ENCODE data around the gene ZIC3. TPM values are rescaled to one million over a fixed set of nuclear protein-coding genes. Genes with fewer than 3 reads are reported as not detected.

Gene ZIC3
- not detected in 2 replicates for total RNA-seq (2013; cell fraction: nucleolus; rRNA removed)
- total RNA-seq (2014; rRNA removed) = not detected in 2 replicates
- not detected in 2 replicates for total RNA-seq (2014; rRNA removed; fragmentation: Illumina TruSeq; extraction: Trizol)
- total RNA-seq (2021) = not detected in 2 replicates
- polyA plus RNA-seq (2011; ENCODE audit: low read depth) = not detected
- polyA plus RNA-seq (2011; rRNA removed) = 0.04 and 0.07 TPM in 2 replicates
- not detected in 2 replicates for polyA plus RNA-seq (2011; cell fraction: cytosol; rRNA removed)
- polyA plus RNA-seq (2011; cell fraction: nucleus; rRNA removed) = 0.09 and 0.37 TPM in 2 replicates
- not detected in 2 replicates for polyA plus RNA-seq (2012)
- not detected in 2 replicates for polyA plus RNA-seq (2014; fragmentation: Illumina TruSeq; extraction: Trizol)
- not detected for polyA plus RNA-seq (2014; fragmentation: Nextera tagmentation; extraction: Ambion mirVana)
- polyA plus RNA-seq (2014; rRNA removed) = not detected in 2 replicates
- polyA plus RNA-seq (2016; fragmentation: Nextera tagmentation; extraction: Ambion mirVana) = not detected
- 0.07 TPM in 1 of 2 replicates, not detected in the other for polyA minus RNA-seq (2011; rRNA and poly(A)+ RNA removed)
- polyA minus RNA-seq (2011; cell fraction: cytosol; rRNA and poly(A)+ RNA removed) = not detected in 2 replicates
- polyA minus RNA-seq (2011; cell fraction: nucleus; rRNA and poly(A)+ RNA removed) = 0.12 TPM in 1 of 2 replicates, not detected in the other
- not detected for Bru-seq, nascent RNA
- not detected for BruChase-seq, experiment 1, labeled RNA remaining after a 6-hour chase
- not detected for BruChase-seq, experiment 2, labeled RNA remaining after a 2-hour chase
- long read RNA-seq, experiment 1 = 0 reads
- long read RNA-seq, experiment 2 = 0 reads

DNA sequence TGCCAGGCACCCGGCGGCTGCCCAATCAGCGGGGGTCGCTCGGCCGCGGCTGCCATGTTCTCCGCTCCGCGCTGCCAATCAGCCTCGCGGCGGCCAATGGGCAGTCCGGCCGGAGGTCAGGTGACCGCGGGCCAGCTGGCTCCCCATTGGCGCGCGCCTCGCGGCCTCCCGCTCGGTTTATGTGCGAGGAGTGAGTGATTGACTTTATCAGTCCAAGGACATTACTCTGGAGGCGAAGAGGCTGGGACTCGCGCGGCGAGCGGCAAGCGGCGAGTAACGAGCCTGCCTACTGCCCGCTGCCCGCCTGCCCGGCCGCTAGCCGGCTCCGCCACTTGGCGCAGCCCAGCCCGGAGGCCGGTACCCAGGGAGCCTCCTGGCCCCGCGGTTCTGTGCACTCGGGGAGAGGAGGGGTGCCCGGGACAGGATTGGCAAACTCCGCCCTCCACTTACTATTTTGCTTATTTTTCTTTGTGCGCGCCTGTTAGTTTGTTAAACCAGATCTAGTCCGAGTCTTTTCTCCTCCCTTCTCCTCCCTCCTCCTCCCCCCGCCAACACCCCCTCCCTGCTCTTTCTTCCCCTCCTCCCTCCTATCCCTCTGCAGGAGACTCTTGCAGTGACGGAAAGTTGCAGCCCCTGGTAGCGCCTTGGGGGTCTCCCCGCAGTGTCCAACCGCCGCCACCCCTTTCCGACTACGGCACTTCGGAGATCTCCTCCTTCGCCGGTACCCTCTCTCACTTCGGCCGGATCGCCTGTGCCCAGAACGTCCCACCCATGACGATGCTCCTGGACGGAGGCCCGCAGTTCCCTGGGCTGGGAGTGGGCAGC is at the start of gene ZIC3:
ZIC3 (plus strand) TSS at position 207 of the 825 bp plus-strand sequence; CDS start at position 772, 565 bp downstream.
- ATAC-seq = no peak
- CTCF ChIA-PET = no interaction called here

More for the DNA sequence above, at the start of gene ZIC3:
- FAIRE-seq (no peak), DNase-seq (ENCODE audit: low read depth, low spot score) (no peak)
- WGBS (ENCODE audit: insufficient coverage, insufficient replicate concordance, low lambda C conversion rate, missing lambda C conversion rate) = 69% methylated on average over 58 of the region's 69 CpGs
- Histone ChIP-seq H3K36me3 (ENCODE audit: control insufficient read depth in 2 of 2, insufficient read depth in 2 of 2, low read length in 1 of 2) (no peaks in the 10 kb centered on the region), H3K27ac (ENCODE audit: control insufficient read depth, insufficient read depth) (no peak within 1 kb of the TSS), H3K79me2 (ENCODE audit: control insufficient read depth, insufficient read depth, low read length) (no peaks in the 10 kb centered on the region), H3K9ac (ENCODE audit: control insufficient read depth, insufficient read depth, low read length) (no peak within 1 kb of the TSS), H3K9me3 (replicated peaks; ENCODE audit: control insufficient read depth, insufficient read depth, low read length) (no peaks in the 10 kb centered on the region; the same call in 2 of the 3 replicates), H4K20me1 (ENCODE audit: control insufficient read depth, insufficient read depth) (no peaks in the 10 kb centered on the region), H3K4me1 (ENCODE audit: control insufficient read depth, insufficient read depth, low read length) (no peaks in the 10 kb centered on the region), H3K27me3 (replicated peaks in 1 of 2; ENCODE audit: control insufficient read depth in 2 of 2, insufficient read depth in 2 of 2, low read length in 1 of 2) (peaks cover 0 to 3% of the 10 kb centered on the region in 2 experiments; a peak in 2 of 4 replicates), H3K4me3 (no peak within 1 kb of the TSS), H3K4me2 (ENCODE audit: control insufficient read depth, insufficient read depth) (no peak within 1 kb of the TSS), H2AFZ (ENCODE audit: control insufficient read depth, low read depth, low read length) (no peak within 1 kb of the TSS)
- BruUV-seq (replicated peaks) = no TSS peak
- intact Hi-C loops (cut with micrococcal nuclease; ENCODE audit: unreplicated experiment) (no loop called here), in situ Hi-C loops (cut with MboI) (no loop called here)
- TF ChIP-seq BRCA1 (IDR thresholded peaks at IDR 0.05; ENCODE audit: low read depth, low read length) (no peak), POLR2A (IDR thresholded peaks at IDR 0.05; ENCODE audit: low read depth, low read length) (no peak), EGR1 (IDR thresholded peaks at IDR 0.05; ENCODE audit: borderline replicate concordance in 1 of 2, low read depth in 2 of 2, low read length in 2 of 2) (no peak), CEBPB (IDR thresholded peaks at IDR 0.05; ENCODE audit: borderline replicate concordance in 1 of 2, low read depth in 2 of 2, low read length in 2 of 2) (no peak), CBX5 (IDR thresholded peaks at IDR 0.05; ENCODE audit: low read depth) (no peak), HDGF (IDR thresholded peaks at IDR 0.05) (no peak), YY1 (IDR thresholded peaks at IDR 0.05; ENCODE audit: low read depth, low read length) (no peak), MEF2A (IDR thresholded peaks at IDR 0.05; ENCODE audit: insufficient read depth, low read depth, low read length) (no peak)
- POLR2A ChIA-PET = no interaction called here
- RAD21 ChIA-PET (ENCODE audit: unreplicated experiment) = no interaction called here
- SMC1A ChIA-PET (ENCODE audit: uncharacterized antibody, unreplicated experiment) = no interaction called here

All from GM12878 (cell line).